Measurements from ENCODE around the gene EHD4.

EHD4 gene

DNA sequence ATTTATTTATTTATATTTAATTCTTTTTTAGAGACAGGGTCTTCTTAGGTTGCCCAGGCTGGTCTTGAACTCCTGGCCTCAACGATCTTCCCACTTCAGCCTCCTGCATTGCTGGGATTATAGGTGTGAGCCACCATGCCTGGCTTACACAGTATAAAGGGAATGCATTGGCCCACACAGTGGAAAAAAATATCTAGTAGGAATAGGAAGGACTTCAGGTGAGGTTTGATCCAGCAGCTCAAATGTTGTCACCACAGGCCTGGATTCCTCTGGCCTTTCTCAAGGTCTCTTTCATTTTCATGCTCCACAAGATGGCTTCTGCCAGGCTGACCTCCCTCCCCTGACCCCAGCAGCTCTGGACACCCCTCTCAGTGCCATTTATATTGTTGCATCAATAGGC lies 76.4 kb downstream of the EHD4 start:
- no peak for DNase-seq (ENCODE audit: low read depth in 2 of 2)

DNA sequence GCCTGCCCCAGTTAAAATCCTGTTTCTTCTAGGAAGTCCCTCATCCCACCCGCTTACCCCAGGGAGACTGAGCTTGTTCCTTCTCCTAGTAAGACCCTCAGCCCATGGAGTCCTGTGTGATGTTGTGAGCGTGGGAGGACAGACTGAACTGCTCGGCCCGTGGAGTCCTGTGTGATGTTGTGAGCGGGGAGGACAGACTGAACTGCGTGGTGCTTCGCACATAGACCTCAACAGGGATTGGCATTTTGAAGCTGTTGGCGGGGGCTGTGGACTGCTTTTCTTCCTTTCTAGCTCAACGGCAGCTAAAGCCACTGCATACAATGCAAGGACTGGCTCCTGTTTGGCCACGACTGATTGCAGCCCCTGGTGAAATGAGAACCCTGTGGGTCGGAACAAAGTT lies 76.9 kb downstream of the EHD4 start:
- no peak for DNase-seq (ENCODE audit: low read depth in 2 of 2)

- peak; percentile 49 for DNase-seq (ENCODE audit: low read depth in 2 of 2)
These were observed 77.4 kb downstream of the EHD4 start for GRCh38 chr15:41894791-41895463.

DNA sequence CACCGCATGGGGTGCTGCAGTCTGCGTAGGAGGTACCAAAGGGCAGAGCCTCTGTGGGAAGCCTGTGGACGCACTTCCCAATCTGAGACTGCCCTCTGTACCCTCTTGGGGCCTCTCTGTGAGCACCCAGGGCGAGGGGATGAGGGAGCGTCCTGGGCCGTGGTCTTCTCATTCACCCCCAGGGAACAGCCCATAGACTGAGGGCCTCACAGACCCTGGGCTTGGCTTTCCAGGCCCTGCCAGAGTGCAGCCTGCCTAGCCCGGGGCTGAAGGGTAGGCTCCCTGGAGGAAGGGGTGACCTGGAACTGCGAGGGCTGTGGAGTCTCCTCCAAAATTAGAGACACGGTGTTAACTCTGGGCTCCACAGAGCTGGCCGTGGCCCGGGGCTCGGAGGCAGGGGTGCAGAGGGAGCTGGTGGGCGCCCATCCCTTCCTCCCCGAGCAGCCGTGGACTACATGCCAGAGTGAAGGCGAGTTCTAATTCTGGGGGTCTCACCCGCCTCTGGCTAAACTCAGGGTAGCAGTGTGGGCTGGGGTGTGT lies 78.0 kb downstream of the EHD4 start:
- DNase-seq (ENCODE audit: low read depth in 2 of 2), result no peak

DNA sequence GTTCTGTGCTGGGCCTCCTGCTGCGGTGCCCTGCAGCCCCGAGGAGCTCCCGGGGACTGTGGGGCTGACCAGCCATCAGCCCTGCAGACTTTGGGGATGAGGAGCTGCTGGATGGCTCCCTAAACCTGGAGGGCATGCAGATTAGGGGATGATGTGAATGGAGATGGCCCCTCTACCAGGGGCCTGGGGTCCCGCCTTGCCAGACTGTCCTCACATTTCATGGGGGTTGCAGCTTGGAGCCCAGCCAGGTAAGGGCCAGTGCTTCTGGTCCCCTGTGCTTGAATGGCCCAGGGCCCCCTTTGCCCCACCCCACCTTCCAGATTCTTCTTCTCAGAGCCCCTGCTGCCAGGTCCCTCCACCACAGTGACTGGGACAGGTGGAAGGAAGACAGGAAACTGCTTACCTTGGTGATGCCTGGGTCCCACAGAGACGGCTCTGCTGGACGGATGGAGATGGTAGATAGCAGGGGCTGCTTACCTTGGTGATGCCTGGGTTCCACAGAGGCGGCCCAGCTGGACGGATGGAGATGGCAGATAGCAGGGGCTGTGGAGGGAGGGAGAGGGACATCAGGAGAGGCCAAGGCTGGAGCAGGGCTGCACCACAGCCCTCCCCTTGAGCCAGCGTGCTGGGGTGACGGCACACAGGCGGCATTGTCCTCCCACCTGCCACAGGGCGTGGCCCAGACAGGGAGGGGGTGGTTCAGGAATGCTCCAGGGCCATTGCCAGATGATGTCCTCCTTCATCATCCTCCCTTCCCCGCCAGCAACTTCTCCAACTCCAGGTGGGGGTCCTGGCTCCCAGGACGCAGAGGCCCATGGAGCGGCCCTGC lies 78.7 kb downstream of the EHD4 start, which contains the start of gene SPTBN5:
Gene SPTBN5 (minus strand): TSS at position 632 of the 829 bp plus-strand sequence. CDS start 556 bp downstream, at position 76.
- no peak for DNase-seq (ENCODE audit: low read depth in 2 of 2)

DNA sequence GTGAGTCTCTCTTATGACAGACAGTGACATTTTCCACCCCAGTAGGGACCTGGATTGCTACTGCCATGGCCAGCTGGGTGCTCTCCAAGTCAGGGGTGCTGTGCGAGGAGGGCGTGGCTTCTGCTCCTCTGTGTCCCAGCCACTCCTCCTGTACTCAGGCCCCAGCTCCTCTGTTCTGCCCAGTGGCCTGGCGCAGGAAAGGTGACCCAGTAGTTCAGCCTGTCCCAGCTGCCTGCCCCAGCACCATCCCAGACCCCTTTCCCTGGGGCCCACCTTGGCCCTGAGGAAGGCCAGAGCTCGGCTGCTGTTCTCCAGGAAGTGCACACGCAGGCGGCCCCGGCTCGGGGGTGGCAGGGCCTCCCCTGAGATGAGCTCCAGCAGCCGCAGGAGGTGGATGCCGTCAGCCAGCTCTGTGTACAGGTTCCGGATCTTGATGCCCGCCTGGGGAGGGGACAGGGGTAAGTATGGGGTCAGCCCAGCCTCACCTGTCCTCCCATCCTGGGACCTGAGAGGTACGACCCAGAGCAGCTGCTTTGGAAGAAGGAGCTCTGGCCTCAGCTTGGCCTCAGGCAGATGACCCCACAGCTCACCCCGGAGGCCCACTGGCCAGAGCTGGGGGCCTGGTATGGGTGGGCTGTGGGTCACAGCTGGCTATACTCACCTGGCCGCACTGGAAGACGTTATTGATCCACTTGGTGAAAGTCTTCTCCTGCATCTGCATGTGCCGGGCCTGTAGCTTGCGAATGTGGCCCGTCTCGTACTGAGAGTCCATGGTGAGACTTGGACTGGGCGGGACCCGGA lies 79.5 kb downstream of the EHD4 start:
- DNase-seq (ENCODE audit: low read depth in 2 of 2), result no peak

GRCh38 chr15:41891946-41892345 lies 80.4 kb downstream of the EHD4 start:
- DNase-seq (ENCODE audit: low read depth in 2 of 2), result no peak

GRCh38 chr15:41891226-41891625 lies 81.1 kb downstream of the EHD4 start:
- no peak for DNase-seq (ENCODE audit: low read depth in 2 of 2)

DNA sequence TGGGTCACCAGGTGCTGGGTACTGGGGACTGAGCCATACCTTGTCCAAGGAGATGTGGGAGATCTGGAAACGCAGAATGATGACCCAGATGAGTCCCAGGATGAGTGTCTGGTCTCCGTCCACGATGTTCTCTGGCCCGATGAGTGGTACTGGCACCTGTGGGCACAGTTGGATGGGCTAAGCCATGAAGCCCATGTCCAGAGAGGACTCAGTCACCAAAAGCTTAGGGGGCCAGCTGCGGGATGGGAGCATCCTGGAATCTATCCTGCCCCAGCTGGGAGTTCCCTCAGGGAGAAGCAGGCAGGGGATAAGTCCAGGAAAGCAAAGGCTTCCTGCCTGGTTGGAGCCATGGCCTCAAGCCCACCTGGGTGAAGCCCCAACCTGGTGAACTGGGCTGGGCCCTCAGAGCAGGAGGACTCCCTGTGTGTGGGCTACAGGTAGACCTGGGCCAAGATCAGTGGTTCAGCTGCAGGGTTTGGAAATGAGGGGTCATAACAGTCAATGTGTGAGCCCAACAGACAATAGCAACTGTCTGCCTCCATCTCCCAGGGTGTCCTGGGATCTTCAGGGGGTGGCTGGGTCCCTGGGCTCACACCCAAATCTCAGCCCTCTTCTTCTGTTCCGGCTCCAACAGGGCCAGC lies 82.2 kb downstream of the EHD4 start:
- DNase-seq (ENCODE audit: low read depth in 2 of 2), result no peak

DNA sequence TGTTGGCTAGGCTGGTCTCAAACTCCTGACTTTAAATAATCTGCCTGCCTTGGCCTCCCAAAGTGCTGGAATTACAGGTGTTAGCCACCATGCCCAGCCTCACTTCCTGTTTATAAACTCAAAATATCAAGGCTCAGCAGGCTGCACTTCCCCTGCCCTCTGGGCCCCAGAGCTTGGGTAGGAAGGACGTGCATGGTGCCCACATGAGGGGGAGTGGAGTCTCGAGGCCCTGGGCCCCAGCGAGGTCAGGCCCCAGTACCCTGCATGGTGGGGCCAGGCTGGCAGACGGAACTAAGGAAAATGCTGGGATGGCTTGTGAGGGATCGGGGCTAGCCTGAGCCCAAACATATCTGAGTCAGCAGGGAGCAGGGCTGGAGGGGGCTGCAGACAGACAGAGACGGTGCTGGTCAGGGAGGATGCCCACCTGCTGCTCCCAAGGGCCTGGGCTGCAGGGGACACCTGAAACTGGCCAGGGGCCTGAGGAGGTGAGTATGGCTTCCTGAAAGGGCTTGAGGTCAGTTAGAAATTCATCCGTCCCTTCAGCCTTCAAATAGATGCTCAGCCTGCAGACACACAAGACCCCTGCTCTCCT lies 83.6 kb downstream of the EHD4 start:
- no peak for DNase-seq (ENCODE audit: low read depth in 2 of 2)

- no peak for DNase-seq (ENCODE audit: low read depth in 2 of 2)
These were observed 84.5 kb downstream of the EHD4 start for GRCh38 chr15:41887893-41888292.

DNA sequence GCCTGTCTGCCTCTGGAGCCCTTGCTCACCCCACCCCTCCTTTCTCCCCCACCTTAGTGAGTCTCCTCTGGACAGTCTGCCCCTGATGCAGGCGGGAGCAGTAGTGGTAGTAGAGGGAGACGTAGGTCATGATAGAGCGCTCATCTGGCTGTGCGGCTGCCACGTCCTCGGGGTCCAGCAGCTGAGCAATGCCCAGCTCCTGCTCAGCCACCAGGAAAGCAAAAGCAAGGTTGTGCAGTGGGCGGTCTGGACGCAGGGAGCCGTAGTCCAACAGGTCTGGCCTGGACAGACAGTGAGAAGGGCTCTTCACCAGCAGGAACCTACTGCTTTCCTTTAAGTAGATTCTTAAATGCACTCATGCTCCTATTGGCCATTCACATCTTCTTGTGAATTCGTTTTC lies 85.2 kb downstream of the EHD4 start:
- DNase-seq (ENCODE audit: low read depth in 2 of 2), result no peak

DNA sequence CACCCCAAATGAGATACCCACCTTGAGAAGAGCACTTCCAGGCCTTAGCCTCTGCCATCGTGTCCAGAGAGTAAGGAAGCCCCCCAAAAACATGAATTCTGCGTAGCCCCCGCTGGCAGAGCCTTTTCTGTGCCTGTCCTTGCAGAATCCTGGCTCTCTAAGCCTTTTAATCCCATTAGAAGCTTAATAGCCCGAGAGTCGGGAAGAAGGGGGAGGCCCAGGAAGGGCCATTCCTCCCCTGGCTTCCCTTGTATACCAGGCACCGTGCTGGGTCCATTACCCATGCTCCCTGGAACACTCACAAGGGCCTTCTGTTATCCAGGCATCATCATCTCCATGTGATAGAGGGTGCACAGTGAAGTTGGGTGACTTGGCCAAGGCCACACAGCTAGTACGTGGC lies 85.6 kb downstream of the EHD4 start:
- no peak for DNase-seq (ENCODE audit: low read depth in 2 of 2)

- no peak for DNase-seq (ENCODE audit: low read depth in 2 of 2)
These were observed 86.5 kb downstream of the EHD4 start for GRCh38 chr15:41885841-41886240.

- DNase-seq (ENCODE audit: low read depth in 2 of 2), result no peak
These were observed 87.0 kb downstream of the EHD4 start for GRCh38 chr15:41885321-41885720.

DNA sequence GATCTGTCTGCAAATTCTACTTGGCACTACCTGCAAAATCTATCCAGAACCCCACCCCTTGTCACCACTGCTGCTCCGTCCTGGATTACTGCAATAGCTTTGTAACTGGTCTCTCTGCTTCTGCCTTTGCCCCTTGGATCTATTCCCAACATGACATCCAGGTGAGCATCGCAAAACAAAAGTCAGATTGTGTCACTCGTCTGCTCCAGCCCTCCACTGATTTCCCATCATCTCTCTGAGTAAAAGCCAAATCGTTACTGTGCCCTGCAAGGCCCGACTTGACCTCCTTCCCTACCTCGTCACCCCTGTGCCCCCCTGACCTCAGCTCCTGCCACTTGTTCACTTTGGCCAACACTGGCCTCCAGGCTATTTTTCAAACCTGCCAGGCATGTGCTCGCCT lies 87.9 kb downstream of the EHD4 start:
- no peak for DNase-seq (ENCODE audit: low read depth in 2 of 2)

- DNase-seq (ENCODE audit: low read depth in 2 of 2), result no peak
These were observed 88.9 kb downstream of the EHD4 start for GRCh38 chr15:41883484-41883825.

DNA sequence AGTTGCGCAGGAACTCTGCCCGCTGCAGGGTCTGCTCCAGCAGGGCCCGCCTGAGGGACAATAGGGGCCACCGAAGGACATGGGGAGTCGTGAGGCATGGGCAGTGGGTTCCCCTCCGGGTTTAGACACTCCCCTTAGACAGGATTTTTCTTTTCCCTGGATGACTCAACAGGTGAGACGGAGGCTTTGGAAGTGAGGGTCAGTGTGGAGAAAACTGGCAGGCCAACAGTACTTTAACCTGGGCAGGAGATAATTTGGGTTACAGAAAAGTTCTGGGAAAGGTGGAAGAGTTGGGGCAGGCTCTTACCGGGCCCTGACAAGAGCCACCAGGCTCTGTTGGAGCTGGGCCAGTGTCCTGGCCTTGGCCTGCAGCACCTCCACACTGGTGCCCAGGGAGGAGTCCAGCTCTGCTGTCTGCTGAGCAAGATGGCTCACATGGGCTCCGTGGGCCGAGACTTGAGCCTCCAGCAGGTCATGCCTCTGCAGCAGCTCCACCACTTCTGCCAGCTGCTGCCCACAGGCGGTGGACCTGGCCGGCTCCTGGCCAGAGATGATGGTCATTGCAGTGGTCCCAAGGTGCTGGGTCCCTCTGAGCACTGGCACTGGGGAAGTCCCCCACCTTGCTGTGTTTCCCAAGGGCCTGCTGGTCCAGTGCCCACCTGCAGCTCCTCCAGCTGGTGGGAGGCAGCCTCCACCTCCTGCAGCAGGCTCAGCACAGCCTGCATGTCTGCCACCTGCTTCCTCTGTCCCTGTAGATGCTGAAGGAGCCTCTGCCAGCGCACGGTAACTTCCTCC lies 89.5 kb downstream of the EHD4 start:
- no peak for DNase-seq (ENCODE audit: low read depth in 2 of 2)

DNA sequence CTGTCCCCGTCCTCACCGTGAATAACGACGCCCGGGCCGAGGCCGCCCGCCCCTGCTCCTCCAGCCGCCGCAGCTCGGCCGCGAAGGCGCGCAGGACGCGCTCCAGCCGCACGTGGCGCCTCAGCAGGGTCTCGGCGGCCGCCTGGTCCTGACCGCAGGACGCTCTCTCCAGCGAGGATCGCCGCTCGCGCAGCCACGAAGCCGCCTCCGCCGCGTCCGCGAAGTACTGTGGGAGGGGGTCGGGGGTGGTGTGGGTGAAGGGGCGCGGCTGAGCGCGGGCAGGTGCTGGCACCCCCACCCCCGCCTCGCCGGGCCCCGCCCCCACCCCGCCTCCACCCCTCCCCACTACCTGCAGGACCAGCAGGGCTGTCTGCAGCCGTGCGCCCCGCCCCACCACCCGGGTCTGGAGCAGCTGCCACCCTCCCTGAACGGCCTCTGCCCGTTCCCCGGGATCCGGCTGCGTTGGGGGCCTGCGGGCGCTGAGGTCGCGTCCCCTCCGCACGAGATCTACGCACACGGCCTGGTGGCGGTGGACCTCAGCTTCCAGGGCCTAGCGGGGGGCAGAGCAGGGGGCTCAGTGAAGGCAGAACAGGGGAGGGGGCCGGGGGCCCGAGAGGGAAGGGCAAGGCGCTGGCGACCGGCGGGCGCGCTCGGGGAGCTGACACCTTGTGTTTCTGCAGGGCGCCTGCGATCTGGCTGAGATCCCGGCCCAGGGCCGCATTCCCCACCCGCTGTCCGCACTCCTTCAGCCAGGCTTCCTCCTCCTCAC lies 90.3 kb downstream of the EHD4 start:
- no peak for DNase-seq (ENCODE audit: low read depth in 2 of 2)

DNA sequence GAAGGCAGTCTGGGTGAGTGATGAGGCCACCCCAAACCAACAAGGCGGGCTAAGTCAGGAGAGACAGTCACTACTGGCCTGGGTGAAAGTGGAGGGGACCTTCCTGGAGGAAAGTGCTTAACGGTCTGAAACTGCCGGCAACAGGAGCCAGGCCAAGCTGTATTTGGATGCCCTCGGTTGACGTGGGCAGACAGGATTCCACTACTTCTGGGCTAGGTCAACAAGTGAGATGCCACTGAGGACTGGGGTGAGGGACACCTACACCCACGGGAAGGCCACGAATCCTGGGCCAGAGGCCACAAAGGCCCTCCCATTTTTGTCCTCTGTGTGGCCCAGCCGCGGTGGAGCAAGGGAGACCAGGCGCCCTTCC lies 90.8 kb downstream of the EHD4 start:
- no peak for DNase-seq (ENCODE audit: low read depth in 2 of 2)

Data from stimulated activated CD4-positive, alpha-beta T cell treated with anti-CD3 and anti-CD28 coated beads, Interleukin-12 subunit alpha, Interleukin-12 subunit beta, amount 100 ng/mL, for 24 hours (primary cell).